Measurements from ENCODE around the gene ATP13A2.

DNA sequence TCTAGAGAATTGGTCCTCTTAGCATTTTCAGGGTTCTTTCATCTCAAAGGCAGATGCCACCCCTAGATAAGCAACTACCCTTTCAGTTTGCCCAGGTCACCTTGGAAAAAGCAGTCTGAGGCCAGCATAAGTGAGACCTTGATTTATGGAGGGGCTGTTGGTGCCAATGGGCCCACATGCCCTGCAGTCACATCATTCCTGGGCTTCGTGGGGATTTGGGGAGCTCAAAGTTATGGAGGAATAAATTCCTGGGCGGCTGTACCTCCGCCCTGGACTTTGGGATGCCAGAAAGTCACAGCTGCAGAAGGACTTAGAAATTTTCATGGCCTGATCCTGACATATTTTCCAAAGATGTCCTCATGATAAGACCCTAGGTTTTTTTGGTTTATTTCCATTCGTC is 44.8 kb upstream of the ATP13A2 start:
- TF ChIP-seq, protein P1, sequence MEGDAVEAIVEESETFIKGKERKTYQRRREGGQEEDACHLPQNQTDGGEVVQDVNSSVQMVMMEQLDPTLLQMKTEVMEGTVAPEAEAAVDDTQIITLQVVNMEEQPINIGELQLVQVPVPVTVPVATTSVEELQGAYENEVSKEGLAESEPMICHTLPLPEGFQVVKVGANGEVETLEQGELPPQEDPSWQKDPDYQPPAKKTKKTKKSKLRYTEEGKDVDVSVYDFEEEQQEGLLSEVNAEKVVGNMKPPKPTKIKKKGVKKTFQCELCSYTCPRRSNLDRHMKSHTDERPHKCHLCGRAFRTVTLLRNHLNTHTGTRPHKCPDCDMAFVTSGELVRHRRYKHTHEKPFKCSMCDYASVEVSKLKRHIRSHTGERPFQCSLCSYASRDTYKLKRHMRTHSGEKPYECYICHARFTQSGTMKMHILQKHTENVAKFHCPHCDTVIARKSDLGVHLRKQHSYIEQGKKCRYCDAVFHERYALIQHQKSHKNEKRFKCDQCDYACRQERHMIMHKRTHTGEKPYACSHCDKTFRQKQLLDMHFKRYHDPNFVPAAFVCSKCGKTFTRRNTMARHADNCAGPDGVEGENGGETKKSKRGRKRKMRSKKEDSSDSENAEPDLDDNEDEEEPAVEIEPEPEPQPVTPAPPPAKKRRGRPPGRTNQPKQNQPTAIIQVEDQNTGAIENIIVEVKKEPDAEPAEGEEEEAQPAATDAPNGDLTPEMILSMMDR (IDR thresholded peaks at IDR 0.05 in 8 of 11, conservative IDR thresholded peaks at IDR 0.05 in 3 of 11) = no peak
- TF ChIP-seq POLR2AphosphoS5 (IDR thresholded peaks at IDR 0.05) = no peak
- TF ChIP-seq POLR2A (IDR thresholded peaks at IDR 0.05) = no peak

Data from spleen (tissue), 7 donors.